ENCODE measurements around the gene SLC50A1.

- no peak for TF ChIP-seq SUZ12 (IDR thresholded peaks at IDR 0.05; ENCODE audit: extremely low read depth, insufficient read depth, insufficient read length)
- no peak for TF ChIP-seq YY1 (IDR thresholded peaks at IDR 0.05; ENCODE audit: insufficient read depth, insufficient read length)
- no peak for TF ChIP-seq ZNF274 (IDR thresholded peaks at IDR 0.05; ENCODE audit: low read depth, low read length)
Measured at GRCh38 chr1:155188268-155188667, 52.6 kb downstream of the SLC50A1 start.
